Stimulated activated naive B cell treated with anti-CD40 and anti-IgM and Interleukin-4, amounts not matched to agents 10 μg/mL and 1 μg/mL and 100 μg/mL, for 72 hours (primary cell): Measurements from ENCODE around the gene MTIF3.
"Not testable (repeated sequence)": the region's sequence is repeated elsewhere in the genome, so short reads cannot be mapped to it uniquely, and the experiment has no call there.

Experiments used
- ATAC-seq, 2 donors: fragments of 150-1000 bp; cut with Tn5 transposase; replicated peaks; 2 replicates each; pipeline ENCODE4 v1.10.0; 2021; ENCODE audit warnings: moderate library complexity in 1 of 2
- DNase-seq: peaks from one replicate; pipeline ENCODE4 v3.0.0; 2021
- H3K27ac Mint-ChIP-seq: one replicate; pipeline ENCODE4 v1.8.0; 2022; ENCODE audit warnings: mild to moderate bottlenecking, mixed read lengths
- H3K27me3 Mint-ChIP-seq, 2 donors: one replicate each; pipeline ENCODE4 v1.8.0; 2022; ENCODE audit warnings: mixed read lengths in 2 of 2
- H3K36me3 Mint-ChIP-seq, 2 donors: one replicate each; pipeline ENCODE4 v1.8.0; 2022; ENCODE audit warnings: mixed read lengths in 2 of 2, mild to moderate bottlenecking in 1 of 2
- H3K4me1 Mint-ChIP-seq, 2 donors: one replicate each; pipeline ENCODE4 v1.8.0; 2022; ENCODE audit warnings: mixed read lengths in 2 of 2, mild to moderate bottlenecking in 1 of 2
- H3K4me3 Mint-ChIP-seq, 2 donors: one replicate each; pipeline ENCODE4 v1.8.0; 2022; ENCODE audit warnings: mild to moderate bottlenecking in 2 of 2, mixed read lengths in 2 of 2, moderate library complexity in 1 of 2
- H3K9me3 Mint-ChIP-seq, 2 donors: one replicate each; pipeline ENCODE4 v1.8.0; 2022; ENCODE audit warnings: mixed read lengths in 2 of 2, mild to moderate bottlenecking in 1 of 2

The MTIF3 gene

GRCh38 chr13:27415116-27415515, 35.2 kb downstream of the MTIF3 start:
- H3K4me3 Mint-ChIP-seq = no peak overlapping the region

DNA sequence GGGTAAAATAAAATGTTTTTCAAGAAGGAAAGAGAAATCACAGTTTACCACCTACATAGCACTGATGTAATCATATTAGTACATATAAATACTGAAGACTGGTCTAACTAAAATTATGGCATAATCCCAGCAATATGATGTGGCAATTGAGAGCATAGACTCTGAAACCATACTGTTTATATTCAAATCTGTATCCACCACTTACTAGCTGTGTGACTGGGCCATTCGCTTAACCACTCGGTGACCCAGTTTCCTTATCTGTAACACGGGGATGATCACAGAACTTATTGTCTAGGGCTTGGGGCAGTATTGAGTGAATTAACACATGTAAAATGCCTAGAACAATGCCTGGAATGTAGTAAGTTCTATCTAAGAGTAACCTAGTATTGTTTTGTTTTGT, 39.0 kb downstream of the MTIF3 start:
- no peak for ATAC-seq
- Mint-ChIP-seq H3K9me3 (peaks cover 0 to 2% of the 10 kb centered on the region in 2 donors), H3K27ac (no peak overlapping the region), H3K4me1 (no peaks in the 10 kb centered on the region), H3K27me3 (peaks cover 10 to 29% of the 10 kb centered on the region in 2 donors), H3K36me3 (no peaks in the 10 kb centered on the region), H3K4me3 (no peak overlapping the region)
- no peak for DNase-seq

More at GRCh38 chr13:27415116-27415515, 35.2 kb downstream of the MTIF3 start:
- H3K9me3 Mint-ChIP-seq = peaks cover 0 to 2% of the 10 kb centered on the region in 2 donors
- no peaks in the 10 kb centered on the region for H3K36me3 Mint-ChIP-seq
- H3K4me1 Mint-ChIP-seq = no peaks in the 10 kb centered on the region
- no peak overlapping the region for H3K27ac Mint-ChIP-seq
- no peak for DNase-seq
- ATAC-seq = no peak
- peaks cover 3 to 22% of the 10 kb centered on the region in 2 donors for H3K27me3 Mint-ChIP-seq

DNA sequence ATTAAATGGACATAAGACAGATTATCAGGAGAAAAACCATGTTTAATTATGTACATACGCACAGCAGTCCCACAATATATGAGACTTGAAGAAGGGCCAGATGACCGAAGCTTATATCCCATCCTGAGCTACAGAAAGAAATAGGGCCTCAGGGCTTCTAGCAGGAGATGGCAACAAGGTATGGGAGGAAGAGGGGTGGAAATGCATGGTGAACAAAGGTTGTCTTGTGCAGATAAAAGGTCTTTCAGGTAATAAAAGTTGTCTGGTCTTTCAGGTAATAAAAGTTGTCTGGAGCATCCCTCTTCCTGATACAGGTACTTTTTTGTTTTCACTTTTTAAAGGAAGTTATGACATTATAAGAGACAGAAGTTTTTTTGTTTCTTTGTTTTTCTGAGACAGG, 41.4 kb downstream of the MTIF3 start:
- no peak for DNase-seq
- peaks cover 0 to 2% of the 10 kb centered on the region in 2 donors for H3K9me3 Mint-ChIP-seq
- H3K27me3 Mint-ChIP-seq = peaks cover 10 to 27% of the 10 kb centered on the region in 2 donors
- no peaks in the 10 kb centered on the region for H3K4me1 Mint-ChIP-seq
- H3K4me3 Mint-ChIP-seq = no peak overlapping the region
- H3K27ac Mint-ChIP-seq = no peak overlapping the region
- H3K36me3 Mint-ChIP-seq = no peaks in the 10 kb centered on the region
- ATAC-seq = no peak

- peaks cover 10 to 27% of the 10 kb centered on the region in 2 donors for H3K27me3 Mint-ChIP-seq
- no peak for DNase-seq
- no peak for ATAC-seq
Observed at GRCh38 chr13:27408074-27408473, 42.3 kb downstream of the MTIF3 start.

GRCh38 chr13:27406178-27406939, 44.0 kb downstream of the MTIF3 start:
- Mint-ChIP-seq H3K4me3 (no peak overlapping the region), H3K4me1 (peaks cover under 1 to 1% of the 10 kb centered on the region in 2 donors), H3K27me3 (peaks cover 10 to 16% of the 10 kb centered on the region in 2 donors), H3K36me3 (no peaks in the 10 kb centered on the region), H3K9me3 (peaks cover 0 to 2% of the 10 kb centered on the region in 2 donors), H3K27ac (no peak overlapping the region)
- DNase-seq = peak; percentile 9
- peak; percentile 68 to 69 for ATAC-seq

More at GRCh38 chr13:27408074-27408473, 42.3 kb downstream of the MTIF3 start:
- no peak overlapping the region for H3K4me3 Mint-ChIP-seq
- no peak overlapping the region for H3K27ac Mint-ChIP-seq
- H3K36me3 Mint-ChIP-seq = no peaks in the 10 kb centered on the region
- no peaks in the 10 kb centered on the region for H3K4me1 Mint-ChIP-seq
- peaks cover 0 to 2% of the 10 kb centered on the region in 2 donors for H3K9me3 Mint-ChIP-seq

DNA sequence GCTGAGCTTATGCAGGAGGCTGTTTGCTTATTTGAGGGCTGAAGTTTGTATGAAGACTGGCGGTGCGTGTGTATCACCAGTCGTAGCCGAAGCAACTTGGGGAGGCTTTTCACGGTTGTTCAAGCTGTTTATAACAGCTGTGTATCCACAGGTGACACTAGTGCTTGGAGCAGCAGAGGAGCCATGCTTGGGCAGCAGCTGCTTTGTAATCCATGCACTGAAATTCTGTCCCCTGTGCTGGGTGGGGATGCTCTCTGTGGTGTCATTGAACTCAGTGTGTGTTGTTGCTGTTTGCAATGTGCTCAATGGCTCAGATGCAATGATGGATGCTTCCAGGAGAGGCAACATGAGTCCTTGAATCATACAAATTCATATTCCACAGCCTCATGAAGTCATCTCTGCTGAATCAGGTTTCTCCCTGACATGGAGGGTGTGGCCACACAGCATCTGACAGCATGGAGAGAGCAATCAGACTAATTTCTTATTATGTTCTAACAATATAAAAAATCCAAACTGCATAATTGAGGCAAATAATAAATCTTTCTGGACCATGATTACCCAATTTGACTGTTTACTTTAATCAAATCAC, 44.7 kb downstream of the MTIF3 start:
- no peak for ATAC-seq

DNA sequence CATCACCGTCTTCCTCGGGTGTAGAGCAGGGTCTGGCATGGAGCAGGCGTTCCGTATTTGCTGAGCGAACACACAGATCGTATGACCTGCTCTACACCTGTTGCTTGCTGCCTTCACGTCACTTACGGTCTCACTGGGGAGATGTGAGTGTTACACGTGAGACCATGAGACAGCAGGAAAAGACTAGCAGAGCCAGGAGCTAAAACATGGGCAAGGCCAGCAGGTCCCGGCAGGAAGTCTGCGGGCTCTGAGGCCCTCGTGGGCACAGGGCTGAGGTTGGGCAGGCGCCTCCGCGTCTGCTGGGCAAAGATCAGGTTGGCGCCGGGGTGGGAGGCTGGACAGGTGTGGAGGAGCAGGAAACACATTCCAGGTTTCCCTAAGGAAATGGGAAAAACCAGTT, 45.7 kb downstream of the MTIF3 start:
- H3K4me3 Mint-ChIP-seq = no peak overlapping the region
- ATAC-seq (no peak), DNase-seq (no peak)
- H3K36me3 Mint-ChIP-seq = no peaks in the 10 kb centered on the region
- peaks cover 2 to 7% of the 10 kb centered on the region in 2 donors for H3K4me1 Mint-ChIP-seq
- H3K27ac Mint-ChIP-seq = no peak overlapping the region
- peaks cover 5 to 11% of the 10 kb centered on the region in 2 donors for H3K27me3 Mint-ChIP-seq
- peaks cover 0 to 2% of the 10 kb centered on the region in 2 donors for H3K9me3 Mint-ChIP-seq

More for the DNA sequence above, 44.7 kb downstream of the MTIF3 start:
- H3K9me3 Mint-ChIP-seq = peaks cover 0 to 2% of the 10 kb centered on the region in 2 donors
- H3K4me3 Mint-ChIP-seq = no peak overlapping the region
- H3K27ac Mint-ChIP-seq = no peak overlapping the region
- DNase-seq = no peak
- H3K4me1 Mint-ChIP-seq = peaks cover 2 to 7% of the 10 kb centered on the region in 2 donors
- no peaks in the 10 kb centered on the region for H3K36me3 Mint-ChIP-seq
- H3K27me3 Mint-ChIP-seq = peaks cover 10 to 16% of the 10 kb centered on the region in 2 donors

DNA sequence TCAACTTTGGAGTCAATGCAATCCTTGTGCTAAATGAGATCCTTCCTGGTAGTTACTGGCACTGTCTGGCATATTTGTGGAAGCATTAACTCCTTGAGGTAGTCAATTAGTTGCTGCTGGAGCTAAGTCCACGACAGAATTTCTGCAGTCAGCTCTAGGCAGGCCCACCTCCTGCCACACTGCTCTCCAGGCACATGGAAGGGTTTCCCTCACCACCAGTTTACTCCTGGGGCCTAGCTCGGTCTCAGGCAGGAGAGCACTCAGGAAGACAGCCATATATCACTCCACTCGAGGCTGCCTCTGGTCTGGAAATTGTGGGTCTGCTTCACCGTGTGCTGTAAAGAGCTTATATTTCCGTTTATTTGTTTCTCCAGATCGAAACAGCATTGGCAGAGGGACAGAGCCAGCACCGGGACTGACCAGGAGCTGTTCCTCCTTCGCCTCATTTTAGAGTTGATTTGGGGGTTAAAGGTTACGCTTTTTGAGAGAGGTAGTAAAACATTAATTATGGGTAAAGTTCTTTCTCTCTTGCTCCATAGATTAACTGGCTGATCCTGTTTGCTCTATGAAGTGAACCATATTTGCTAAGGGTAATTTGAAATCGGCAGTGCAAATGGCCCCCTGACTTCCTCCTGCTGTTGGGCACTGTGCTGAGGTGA, 46.5 kb downstream of the MTIF3 start:
- Mint-ChIP-seq H3K4me3 (no peak overlapping the region), H3K27me3 (peaks cover 5 to 11% of the 10 kb centered on the region in 2 donors), H3K4me1 (peaks cover 2 to 7% of the 10 kb centered on the region in 2 donors), H3K36me3 (no peaks in the 10 kb centered on the region), H3K9me3 (no peaks in the 10 kb centered on the region), H3K27ac (peak overlapping the region; percentile 43)
- ATAC-seq (no peak), DNase-seq (no peak)

- H3K4me1 Mint-ChIP-seq = peaks cover 2 to 7% of the 10 kb centered on the region in 2 donors
- H3K27ac Mint-ChIP-seq = no peak overlapping the region
- no peak overlapping the region for H3K4me3 Mint-ChIP-seq
- ATAC-seq (no peak), DNase-seq (no peak)
- H3K36me3 Mint-ChIP-seq = no peaks in the 10 kb centered on the region
- H3K9me3 Mint-ChIP-seq = no peaks in the 10 kb centered on the region
- peaks cover 4 to 11% of the 10 kb centered on the region in 2 donors for H3K27me3 Mint-ChIP-seq
Observed at GRCh38 chr13:27403203-27403678, 47.1 kb downstream of the MTIF3 start.

DNA sequence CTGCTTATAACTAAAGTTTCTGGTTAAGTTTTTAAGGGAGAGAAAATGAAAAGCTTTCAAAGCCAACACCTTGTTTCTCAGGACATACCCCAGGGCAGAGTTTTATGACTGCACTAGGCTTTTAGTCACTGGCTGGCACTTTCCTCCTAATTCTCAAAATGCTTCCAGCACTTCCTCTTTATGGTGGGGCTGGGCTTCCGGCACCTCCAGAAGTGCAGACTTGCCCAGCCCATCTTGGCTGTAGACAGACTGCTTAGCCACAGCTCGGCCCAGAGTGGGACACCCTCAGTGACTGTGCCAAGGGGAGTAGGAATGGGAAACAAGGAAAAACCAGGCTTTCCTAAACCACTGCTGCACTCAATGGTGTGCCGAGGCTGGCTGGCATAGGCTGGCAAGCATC, 49.2 kb downstream of the MTIF3 start:
- DNase-seq (peak; percentile 2), ATAC-seq (peak; percentile 80 to 86)
- H3K4me1 Mint-ChIP-seq = peaks cover 2 to 7% of the 10 kb centered on the region in 2 donors
- H3K36me3 Mint-ChIP-seq = no peaks in the 10 kb centered on the region
- H3K9me3 Mint-ChIP-seq = no peaks in the 10 kb centered on the region
- no peak overlapping the region for H3K27ac Mint-ChIP-seq
- H3K4me3 Mint-ChIP-seq = peak overlapping the region in 1 of 2 donors; percentile 12
- H3K27me3 Mint-ChIP-seq = peaks cover 0 to 11% of the 10 kb centered on the region in 2 donors

GRCh38 chr13:27400405-27400804, 50.0 kb downstream of the MTIF3 start:
- not testable (repeated sequence) for H3K36me3 Mint-ChIP-seq, H3K9me3 Mint-ChIP-seq, H3K27ac Mint-ChIP-seq

GRCh38 chr13:27398360-27398759, 52.0 kb downstream of the MTIF3 start:
- DNase-seq = no peak
- Mint-ChIP-seq H3K9me3 (no peaks in the 10 kb centered on the region), H3K36me3 (no peaks in the 10 kb centered on the region), H3K27me3 (peaks cover 0 to 5% of the 10 kb centered on the region in 2 donors), H3K27ac (no peak overlapping the region), H3K4me1 (peaks cover 2 to 7% of the 10 kb centered on the region in 2 donors), H3K4me3 (no peak overlapping the region)
- ATAC-seq = no peak

More at GRCh38 chr13:27400405-27400804, 50.0 kb downstream of the MTIF3 start:
- H3K4me1 Mint-ChIP-seq, H3K4me3 Mint-ChIP-seq, ATAC-seq, DNase-seq: not testable (repeated sequence)
- peaks cover 0 to 11% of the 10 kb centered on the region in 2 donors for H3K27me3 Mint-ChIP-seq

GRCh38 chr13:27396252-27396846, 54.0 kb downstream of the MTIF3 start:
- Mint-ChIP-seq H3K27ac (no peak overlapping the region), H3K9me3 (no peaks in the 10 kb centered on the region), H3K27me3 (peaks cover 2 to 5% of the 10 kb centered on the region in 2 donors), H3K4me3 (no peak overlapping the region), H3K4me1 (peaks cover 2 to 6% of the 10 kb centered on the region in 2 donors), H3K36me3 (no peaks in the 10 kb centered on the region)
- DNase-seq = no peak
- no peak for ATAC-seq

DNA sequence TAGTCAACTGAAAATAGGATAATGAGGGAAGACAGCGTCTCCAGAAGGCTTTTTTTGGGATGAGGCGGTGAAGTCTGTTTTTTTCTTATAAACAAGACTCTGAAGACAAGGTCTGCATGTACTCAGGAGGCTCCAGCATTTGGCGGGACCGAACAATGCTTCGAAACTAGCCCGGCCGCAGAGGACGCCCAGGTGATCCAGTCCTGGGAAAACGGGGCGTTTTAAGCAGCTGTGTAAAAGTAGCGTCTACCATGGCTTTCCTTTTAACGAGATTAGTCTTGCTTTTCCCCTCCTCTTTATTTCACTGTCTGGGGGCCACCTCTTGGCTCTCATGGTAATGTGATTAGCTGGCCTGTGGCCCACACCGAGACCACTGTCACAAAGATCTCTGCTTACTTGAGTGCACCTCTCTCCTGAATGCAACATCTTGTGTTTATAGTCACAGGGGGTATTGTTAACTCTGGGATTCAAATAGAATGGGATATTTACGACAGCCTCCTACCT, 55.3 kb downstream of the MTIF3 start:
- Mint-ChIP-seq H3K9me3 (no peaks in the 10 kb centered on the region), H3K27me3 (peaks cover 4 to 5% of the 10 kb centered on the region in 2 donors), H3K4me1 (no peaks in the 10 kb centered on the region), H3K4me3 (no peak overlapping the region), H3K36me3 (no peaks in the 10 kb centered on the region), H3K27ac (no peak overlapping the region)
- DNase-seq = no peak
- no peak for ATAC-seq
